Type B pancreatic cell (in vitro differentiated cells): ENCODE data around the gene FADS2. TPM values are rescaled to one million over a fixed set of nuclear protein-coding genes. Genes with fewer than 3 reads are reported as not detected.

Experiments used
- DNase-seq: peaks from one replicate; pipeline ENCODE4 v3.0.0; 2021; ENCODE audit warnings: mixed read lengths; ENCODE audit not compliant: unreplicated experiment; ENCODE audit errors: extremely low spot score
- H3K27ac Mint-ChIP-seq: 2 replicates; pipeline ENCODE4 v1.8.0; 2021; ENCODE audit warnings: mild to moderate bottlenecking, mixed read lengths
- H3K27me3 Mint-ChIP-seq: 2 replicates; pipeline ENCODE4 v1.8.0; 2021; ENCODE audit warnings: mixed read lengths
- H3K36me3 Mint-ChIP-seq: 2 replicates; pipeline ENCODE4 v1.8.0; 2021; ENCODE audit warnings: mixed read lengths
- H3K4me1 Mint-ChIP-seq: one replicate; pipeline ENCODE4 v1.8.0; 2021; ENCODE audit warnings: mixed read lengths; ENCODE audit not compliant: unreplicated experiment
- H3K4me3 Mint-ChIP-seq: 2 replicates; pipeline ENCODE4 v1.8.0; 2021; ENCODE audit warnings: mild to moderate bottlenecking, mixed read lengths
- H3K9me3 Mint-ChIP-seq: 2 replicates; pipeline ENCODE4 v1.8.0; 2021; ENCODE audit warnings: mixed read lengths
- CTCF ChIP-seq: fragments of 200-600 bp; sonication (generic); conservative IDR thresholded peaks from 2 replicates; pipeline ENCODE4 v1.5.0; 2021; ENCODE audit warnings: antibody characterized with exemption, mild to moderate bottlenecking
- total RNA-seq: library from RNA; stranded (reverse); gene quantifications from 2 replicates; pipeline ENCODE4 v1.2.1, GENCODE V29; 2021; ENCODE audit warnings: low replicate concordance

Gene FADS2
- total RNA-seq, 1 donor from 2014 or later = 205 TPM

DNA sequence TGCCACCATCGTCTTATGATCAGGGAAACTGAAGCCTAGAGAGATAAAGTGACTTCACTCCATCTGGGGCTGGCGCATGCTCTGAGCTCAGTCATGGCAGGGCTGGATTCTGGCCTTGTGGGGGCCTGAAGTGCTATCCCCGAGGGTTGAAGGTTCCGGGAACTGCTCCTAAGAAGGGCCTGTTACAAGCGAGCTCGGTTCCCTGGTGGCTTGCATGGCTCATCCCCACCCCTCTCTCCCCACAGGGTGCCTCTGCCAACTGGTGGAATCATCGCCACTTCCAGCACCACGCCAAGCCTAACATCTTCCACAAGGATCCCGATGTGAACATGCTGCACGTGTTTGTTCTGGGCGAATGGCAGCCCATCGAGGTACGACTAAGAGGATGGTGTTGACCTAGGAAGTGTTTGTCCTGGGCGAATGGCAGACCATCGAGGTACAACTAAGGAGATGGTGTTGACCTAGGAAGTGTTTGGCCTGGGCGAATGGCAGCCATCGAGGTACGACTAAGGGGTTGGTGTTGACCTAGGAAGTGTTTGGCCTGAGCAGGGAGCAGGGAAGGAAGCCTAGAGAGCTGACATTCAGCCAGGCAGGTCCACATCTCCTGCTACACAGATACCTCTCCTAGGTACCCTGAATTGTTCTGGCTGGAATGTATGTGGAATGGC, 19.9 kb downstream of the FADS2 start:
- Mint-ChIP-seq H3K4me1 (peaks cover 3% of the 10 kb centered on the region), H3K4me3 (no peak overlapping the region), H3K27me3 (no peaks in the 10 kb centered on the region), H3K9me3 (no peaks in the 10 kb centered on the region), H3K36me3 (peaks cover 23% of the 10 kb centered on the region), H3K27ac (peak overlapping the region; percentile 39)
- no peak for TF ChIP-seq CTCF
- no peak for DNase-seq

GRCh38 chr11:61848631-61849030, 20.5 kb downstream of the FADS2 start:
- Mint-ChIP-seq H3K27me3 (no peaks in the 10 kb centered on the region), H3K27ac (no peak overlapping the region), H3K36me3 (peaks cover 23% of the 10 kb centered on the region), H3K4me1 (peaks cover 3% of the 10 kb centered on the region), H3K4me3 (no peak overlapping the region), H3K9me3 (no peaks in the 10 kb centered on the region)
- no peak for DNase-seq
- TF ChIP-seq CTCF = no peak

- Mint-ChIP-seq H3K4me3 (no peak overlapping the region), H3K9me3 (no peaks in the 10 kb centered on the region), H3K27me3 (no peaks in the 10 kb centered on the region), H3K4me1 (peaks cover 3% of the 10 kb centered on the region), H3K27ac (no peak overlapping the region), H3K36me3 (peaks cover 19% of the 10 kb centered on the region)
- TF ChIP-seq CTCF = no peak
- DNase-seq = no peak
Observed at GRCh38 chr11:61850687-61851086, 22.6 kb downstream of the FADS2 start.

DNA sequence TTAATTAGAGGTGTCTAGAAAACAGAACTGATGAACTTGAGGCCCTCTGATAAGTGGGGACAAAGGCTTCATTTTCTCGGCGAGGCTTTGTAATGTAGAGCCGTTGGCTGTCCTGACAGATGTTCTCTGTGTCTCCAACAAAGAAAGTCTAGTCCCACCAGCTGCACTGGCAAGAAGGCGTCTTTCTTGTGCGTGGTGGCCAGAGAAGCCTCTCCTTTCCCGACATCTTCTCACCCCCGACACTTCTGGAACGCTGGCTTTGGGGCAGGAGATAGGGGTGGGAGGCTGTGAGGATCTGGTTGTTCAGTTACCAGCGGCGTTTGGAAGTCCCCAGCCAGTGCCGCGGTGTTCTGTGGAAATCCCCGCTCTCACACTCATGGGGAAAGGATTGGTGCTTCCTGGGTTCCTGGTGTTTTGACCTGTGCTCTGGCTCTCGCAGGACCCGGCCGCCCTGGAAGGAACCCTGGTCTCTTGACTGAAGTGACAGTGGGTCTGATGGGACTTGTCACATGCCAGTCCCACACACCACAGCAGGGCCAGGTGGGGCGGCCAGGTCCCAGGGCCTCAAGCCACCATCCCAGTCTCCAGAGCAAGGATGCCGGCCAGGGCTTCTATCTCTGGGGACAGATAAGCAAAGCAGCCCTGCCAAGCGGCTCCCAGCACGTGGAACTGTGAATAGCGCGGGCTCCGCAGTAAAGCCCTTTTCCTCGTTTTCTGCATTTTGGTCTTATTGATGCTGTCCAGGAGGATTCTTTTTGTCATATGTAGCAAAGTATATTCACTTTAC, 23.2 kb downstream of the FADS2 start:
- TF ChIP-seq CTCF = no peak
- Mint-ChIP-seq H3K27ac (no peak overlapping the region), H3K36me3 (peaks cover 16% of the 10 kb centered on the region)

GRCh38 chr11:61851900-61852295, 23.8 kb downstream of the FADS2 start:
- no peak overlapping the region for H3K27ac Mint-ChIP-seq
- no peak for TF ChIP-seq CTCF
- DNase-seq = no peak
- H3K27me3 Mint-ChIP-seq = no peaks in the 10 kb centered on the region
- H3K4me3 Mint-ChIP-seq = no peak overlapping the region
- H3K4me1 Mint-ChIP-seq = no peaks in the 10 kb centered on the region
- H3K9me3 Mint-ChIP-seq = no peaks in the 10 kb centered on the region
- H3K36me3 Mint-ChIP-seq = peaks cover 16% of the 10 kb centered on the region

More for the DNA sequence above, 23.2 kb downstream of the FADS2 start:
- Mint-ChIP-seq H3K4me1 (no peaks in the 10 kb centered on the region), H3K9me3 (no peaks in the 10 kb centered on the region), H3K27me3 (no peaks in the 10 kb centered on the region), H3K4me3 (no peak overlapping the region)
- DNase-seq = no peak
